Activated CD4-positive, alpha-beta T cell treated with anti-CD3 and anti-CD28 coated beads, Interleukin-10, Interleukin-2, amounts not matched to agents 100 ng/mL and 50 ng/mL, durations not matched to agents 16 hours and 8 hours (primary cell): ENCODE measurements around the gene DENND6B.
"Not testable (repeated sequence)": the region's sequence is repeated elsewhere in the genome, so short reads cannot be mapped to it uniquely, and the experiment has no call there.

Experiments used
- DNase-seq: peaks from one replicate; pipeline ENCODE4 v3.0.0-alpha.2; 2020

DENND6B gene

GRCh38 chr22:50284479-50284878, 42.3 kb downstream of the DENND6B start:
- DNase-seq, result no peak

- no peak for DNase-seq
Measured at GRCh38 chr22:50283821-50284220, 43.0 kb downstream of the DENND6B start.

- DNase-seq, result no peak
Measured at GRCh38 chr22:50282361-50283155, 44.3 kb downstream of the DENND6B start.

GRCh38 chr22:50281957-50282356, 44.9 kb downstream of the DENND6B start:
- DNase-seq, result no peak

GRCh38 chr22:50281384-50281760, 45.4 kb downstream of the DENND6B start:
- DNase-seq, result no peak

- no peak for DNase-seq
Measured at GRCh38 chr22:50280708-50281383, 46.0 kb downstream of the DENND6B start.

GRCh38 chr22:50280022-50280707, 46.6 kb downstream of the DENND6B start:
- DNase-seq, result no peak

- DNase-seq, result no peak
Measured at GRCh38 chr22:50278956-50279619, 47.7 kb downstream of the DENND6B start.

GRCh38 chr22:50278461-50278860, 48.4 kb downstream of the DENND6B start:
- DNase-seq, result no peak

- no peak for DNase-seq
Measured at GRCh38 chr22:50277761-50278160, 49.1 kb downstream of the DENND6B start.

GRCh38 chr22:50276143-50276542, 50.7 kb downstream of the DENND6B start:
- DNase-seq, result peak; percentile 81

GRCh38 chr22:50275181-50276055, 51.4 kb downstream of the DENND6B start:
- DNase-seq, result no peak

GRCh38 chr22:50274771-50275170, 52.0 kb downstream of the DENND6B start:
- DNase-seq, result no peak

- peak; percentile 63 for DNase-seq
Measured at GRCh38 chr22:50274311-50274710, 52.5 kb downstream of the DENND6B start.

GRCh38 chr22:50273781-50274180, 53.0 kb downstream of the DENND6B start:
- DNase-seq, result not testable (repeated sequence)

- DNase-seq, result not testable (repeated sequence)
Measured at GRCh38 chr22:50273352-50273751, 53.5 kb downstream of the DENND6B start.

- DNase-seq, result no peak
Measured at GRCh38 chr22:50272044-50272802, 54.6 kb downstream of the DENND6B start.

GRCh38 chr22:50271519-50271970, 55.3 kb downstream of the DENND6B start:
- DNase-seq, result peak; percentile 65

GRCh38 chr22:50270666-50271394, 56.0 kb downstream of the DENND6B start:
- DNase-seq, result peak; percentile 61

- DNase-seq, result peak; percentile 81
Measured at GRCh38 chr22:50269970-50270665, 56.7 kb downstream of the DENND6B start, which contains the start of gene MAPK11. Gene MAPK11 (minus strand): TSS chr22:50270380. CDS start chr22:50270292, 88 bp downstream.
